VCaP (cell line): Measurements from ENCODE around the gene SNCB.

Source experiments
- H3K27ac ChIP-seq: fragments of 450-650 bp; 2 replicates; pipeline ENCODE4 v1.5.1; 2017
- CTCF ChIP-seq: fragments of 450-650 bp; conservative IDR thresholded peaks from 2 replicates; pipeline ENCODE4 v1.5.1; 2017; ENCODE audit warnings: mild to moderate bottlenecking, moderate library complexity

Gene SNCB

GRCh38 chr5:176647030-176647842 lies 16.9 kb upstream of the SNCB start, which contains the start of gene TSPAN17:
TSS of gene TSPAN17 (plus strand) at chr5:176647484. CDS start at chr5:176647616, 132 bp downstream.
- peak within 1 kb of the TSS; percentile 93 for H3K27ac ChIP-seq
- peak; percentile 61 for TF ChIP-seq CTCF

GRCh38 chr5:176646707-176647029 lies 16.3 kb upstream of the SNCB start:
- H3K27ac ChIP-seq: peak overlapping the region; percentile 93

GRCh38 chr5:176646049-176646706 lies 15.8 kb upstream of the SNCB start:
- no peak for TF ChIP-seq CTCF
- peak overlapping the region; percentile 93 for H3K27ac ChIP-seq

More at GRCh38 chr5:176646707-176647029, 16.3 kb upstream of the SNCB start:
- no peak for TF ChIP-seq CTCF

- no peak for TF ChIP-seq CTCF
- no peak overlapping the region for H3K27ac ChIP-seq
These were observed 14.7 kb upstream of the SNCB start for GRCh38 chr5:176644878-176645670.

- no peak for TF ChIP-seq CTCF
- no peak overlapping the region for H3K27ac ChIP-seq
These were observed 14.0 kb upstream of the SNCB start for GRCh38 chr5:176644294-176644693.

- H3K27ac ChIP-seq: no peak overlapping the region
- no peak for TF ChIP-seq CTCF
These were observed 13.3 kb upstream of the SNCB start for GRCh38 chr5:176643491-176644219.
